Fibroblast of lung (primary cell): ENCODE measurements around the gene AKNAD1.

ENCODE experiments used
- CTCF ChIP-seq, 2 donors: IDR thresholded peaks in 1 of 2; conservative IDR thresholded peaks in 1 of 2; 1 replicate in 1 of 2; 2 replicates in 1 of 2; pipeline ENCODE4 v1.5.1; 2011 to 2012; ENCODE audit warnings: low read length in 2 of 2, control low read depth in 1 of 2, inconsistent platforms in 1 of 2, low read depth in 1 of 2, mild to moderate bottlenecking in 1 of 2
- EZH2 ChIP-seq: IDR thresholded peaks from 2 replicates; pipeline ENCODE4 v1.5.1; 2012; ENCODE audit warnings: low read length, control low read depth, mild to moderate bottlenecking; ENCODE audit errors: missing control alignments

DNA sequence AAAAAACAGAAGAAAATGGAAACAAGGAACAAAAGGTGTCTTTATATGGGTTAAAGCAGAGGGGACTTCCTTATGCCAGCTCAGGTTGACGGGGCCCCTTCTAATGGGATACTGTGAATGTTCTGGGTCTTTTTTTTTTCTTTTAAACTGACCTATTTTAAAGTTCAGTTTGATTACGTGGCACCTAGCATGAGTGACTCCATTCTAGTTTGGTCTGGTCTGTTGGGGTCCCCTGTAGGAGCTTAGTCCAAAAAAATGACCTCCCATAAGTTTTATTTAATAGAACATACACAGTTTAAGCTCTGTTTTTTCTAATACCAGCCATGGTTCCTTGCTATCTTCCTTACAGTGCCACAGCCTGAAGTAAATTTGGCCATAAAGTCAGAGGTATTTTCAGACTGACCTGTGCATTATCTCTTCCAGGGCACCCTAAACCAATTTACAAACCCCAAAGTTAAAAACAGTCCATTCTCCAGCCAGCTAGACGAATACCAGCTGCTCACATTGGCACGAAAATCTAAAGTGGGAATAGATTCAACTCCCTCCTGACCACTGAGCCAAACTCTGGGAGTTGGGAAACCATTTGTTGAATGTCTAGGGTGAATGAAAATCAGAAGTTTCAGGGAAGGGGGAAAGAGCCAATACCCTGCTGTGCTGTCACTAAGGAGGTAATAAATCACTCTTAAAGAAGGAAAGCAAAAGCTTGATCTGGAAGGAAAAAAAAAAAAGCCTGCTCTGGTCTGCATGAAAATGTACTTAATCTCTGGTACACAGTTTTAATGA, 42.4 kb downstream of the AKNAD1 start:
- TF ChIP-seq CTCF (conservative IDR thresholded peaks at IDR 0.05 in 1 of 2, IDR thresholded peaks at IDR 0.05 in 1 of 2; ENCODE audit: low read depth in 1 of 2, low read length in 2 of 2) (no peak), EZH2 (no peak)
